NCI-H1105 treated with DMSO at 0.1 percent for 48 hours (cell line): Measurements from ENCODE around the gene SNIP1.
"Not testable (repeated sequence)": the region's sequence is repeated elsewhere in the genome, so short reads cannot be mapped to it uniquely, and the experiment has no call there.

Experiments used
- DNase-seq: peaks from one replicate; lab custom pipeline; 2025; lab: John Stamatoyannopoulos, UW

Gene SNIP1

DNA sequence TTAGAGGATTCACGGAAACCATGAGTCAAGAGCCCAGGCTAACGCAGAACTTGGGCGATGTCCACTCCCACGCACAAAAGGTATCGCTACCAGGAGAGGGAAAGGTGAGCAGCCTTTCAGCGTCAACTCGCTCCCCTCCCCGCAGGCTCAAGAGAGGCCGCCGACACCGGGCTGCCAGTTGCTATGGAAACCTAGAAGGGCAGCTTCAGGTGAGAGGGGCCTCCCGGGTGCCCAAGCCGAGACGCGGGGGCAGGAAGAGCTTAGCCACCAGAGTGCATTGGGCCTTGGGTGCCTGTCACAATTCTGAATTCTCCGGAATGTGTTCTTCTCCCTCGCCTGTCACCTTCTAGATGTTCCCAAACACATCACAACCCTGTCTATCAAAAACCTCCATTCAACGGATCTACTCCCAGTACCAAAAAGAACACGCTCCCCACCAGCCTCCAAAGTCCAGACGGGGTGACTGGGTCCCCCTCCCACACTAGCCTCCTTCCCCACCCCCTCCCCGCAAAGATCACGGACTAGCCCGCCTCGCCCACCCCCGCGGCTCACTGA, 40.2 kb downstream of the SNIP1 start:
- DNase-seq: peak; percentile 82

- no peak for DNase-seq
Measured at GRCh38 chr1:37509181-37509580, 44.9 kb downstream of the SNIP1 start.

- no peak for DNase-seq
Measured at GRCh38 chr1:37506740-37507139, 47.4 kb downstream of the SNIP1 start.

DNA sequence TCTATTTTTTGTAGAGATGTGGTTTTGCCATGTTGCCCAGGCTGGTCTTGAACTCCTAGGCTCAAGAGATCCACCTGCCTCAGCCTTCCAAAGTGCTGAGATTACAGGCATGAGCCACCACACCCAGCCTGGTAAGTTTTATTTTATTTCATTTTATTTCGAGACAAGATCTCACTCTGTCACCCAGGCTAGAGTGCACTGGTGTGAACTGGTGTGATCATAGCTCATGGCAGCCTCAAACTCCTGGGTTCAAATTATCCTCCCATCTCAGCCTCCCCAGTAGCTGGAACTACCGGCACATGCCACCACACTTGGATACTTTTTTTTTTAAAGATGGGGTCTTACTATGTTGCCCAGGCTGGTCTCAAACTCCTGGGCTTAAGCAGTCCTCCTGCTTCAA, 51.3 kb downstream of the SNIP1 start:
- not testable (repeated sequence) for DNase-seq

DNA sequence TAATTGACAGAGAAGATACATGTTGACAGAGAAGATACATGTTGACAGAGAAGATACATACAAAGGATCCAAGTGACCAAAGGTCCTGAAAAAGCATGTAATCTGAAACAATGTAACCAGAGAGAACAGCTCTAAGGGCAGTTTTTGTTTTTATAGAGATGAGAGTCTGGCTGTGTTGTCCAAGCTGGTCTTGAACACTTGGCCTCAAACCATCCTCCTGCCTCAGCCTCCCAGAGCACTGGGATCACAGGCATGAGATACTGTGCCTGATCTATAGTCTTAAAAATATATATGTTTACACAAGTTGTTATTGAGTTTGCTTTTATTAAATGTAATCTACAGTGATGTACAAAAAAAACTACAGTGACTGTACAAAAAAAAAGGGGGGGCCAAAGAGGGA, 52.0 kb downstream of the SNIP1 start:
- DNase-seq: no peak

GRCh38 chr1:37501661-37502060, 52.4 kb downstream of the SNIP1 start:
- DNase-seq: no peak

DNA sequence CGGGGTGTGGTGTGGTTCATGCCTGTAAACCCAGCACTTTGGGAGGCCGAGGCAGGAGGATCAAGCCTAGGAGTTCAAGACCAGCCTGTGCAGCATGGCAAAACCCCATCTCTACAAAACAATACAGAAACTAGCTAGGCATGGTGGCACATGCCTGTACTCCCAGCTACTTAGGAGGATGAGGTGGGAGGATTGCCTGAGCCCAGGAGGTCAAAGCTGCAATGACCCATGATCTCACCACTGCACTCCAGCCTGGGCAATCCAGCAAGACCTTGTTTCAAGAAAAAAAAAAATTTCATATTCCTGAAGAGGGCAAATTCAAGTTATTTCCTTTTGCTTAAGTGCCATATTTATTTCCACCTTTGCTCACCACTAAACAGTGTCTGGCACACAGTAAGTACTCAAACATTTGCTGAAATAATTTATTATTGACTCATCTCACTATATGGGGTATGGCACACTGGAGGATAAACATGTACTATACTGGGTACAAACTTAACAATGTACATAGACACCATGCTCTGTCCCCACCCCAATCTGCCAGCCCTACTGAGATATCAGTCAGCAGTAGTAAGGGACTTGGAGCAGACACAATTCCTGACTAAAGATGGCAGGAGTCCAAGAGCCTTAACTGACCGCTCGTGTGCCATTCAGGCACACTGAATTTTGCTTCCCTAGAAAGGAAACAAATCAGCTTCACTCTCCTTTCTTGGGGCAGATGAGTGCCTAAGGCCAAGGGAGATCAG, 55.0 kb downstream of the SNIP1 start:
- peak; percentile 62 for DNase-seq

- DNase-seq: peak; percentile 95
Measured at GRCh38 chr1:37497832-37498231, 56.3 kb downstream of the SNIP1 start.

- DNase-seq: no peak
Measured at GRCh38 chr1:37495875-37496274, 58.2 kb downstream of the SNIP1 start.

DNA sequence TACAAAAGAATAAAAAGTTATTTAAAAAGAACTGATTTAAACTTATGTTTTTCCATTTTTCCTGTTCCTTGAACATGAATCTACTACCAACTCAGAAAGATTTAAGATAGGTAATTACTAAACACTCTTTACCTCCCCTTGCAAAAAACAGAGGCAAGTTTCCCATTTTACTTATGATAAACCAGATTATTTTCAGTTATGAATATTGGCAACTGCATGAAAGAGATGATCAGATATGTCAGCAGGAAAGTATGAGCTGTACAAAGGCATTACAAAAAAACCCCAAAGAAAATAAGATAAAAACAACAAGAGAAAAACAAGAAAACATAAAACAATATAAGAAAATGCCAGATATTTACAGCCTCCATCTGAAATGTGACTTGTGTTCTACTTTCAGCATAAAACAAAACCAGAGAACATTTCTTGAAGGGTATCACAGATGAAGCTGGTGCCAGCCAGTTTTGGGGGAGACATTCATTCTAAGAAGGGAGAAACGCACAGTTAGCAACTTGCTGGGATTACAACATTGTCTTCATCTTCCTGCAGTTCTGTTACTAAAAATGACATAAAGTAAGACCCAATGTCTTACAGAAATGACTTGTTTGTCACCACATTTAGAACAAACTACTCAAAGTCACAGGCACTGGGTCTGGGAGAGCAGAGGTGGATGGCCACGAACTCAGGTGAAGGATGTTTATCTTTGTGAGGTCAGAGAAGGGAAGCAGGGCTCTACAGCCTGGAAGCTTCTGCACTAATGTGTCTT, 60.6 kb downstream of the SNIP1 start:
- no peak for DNase-seq

DNA sequence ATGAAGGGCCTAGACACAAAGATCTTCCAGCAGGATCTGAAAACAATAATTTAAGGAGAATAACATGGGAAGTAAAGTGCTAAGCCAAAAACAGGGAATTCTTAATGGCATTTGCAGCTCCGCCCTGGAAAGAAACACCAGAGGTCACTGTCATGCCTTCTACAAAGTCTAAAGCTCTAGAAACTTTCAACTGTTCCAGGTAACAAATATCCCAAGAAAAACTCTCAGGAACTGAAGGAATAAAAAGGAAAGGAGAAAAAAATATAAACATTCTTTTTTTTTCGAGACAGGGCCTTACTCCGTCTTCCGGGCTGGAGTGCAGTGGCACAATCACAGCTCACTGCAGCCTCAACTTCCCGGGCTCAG, 66.5 kb downstream of the SNIP1 start:
- DNase-seq: no peak

- DNase-seq: peak; percentile 35
Measured at GRCh38 chr1:37486680-37487618, 67.1 kb downstream of the SNIP1 start.

GRCh38 chr1:37485902-37486679, 68.0 kb downstream of the SNIP1 start:
- DNase-seq: no peak
